Astrocyte (in vitro differentiated cells and primary cell): ENCODE measurements around the gene GABRQ. TPM values are rescaled to one million over a fixed set of nuclear protein-coding genes. Genes with fewer than 3 reads are reported as not detected.
A peak's percentile ranks its signal among the peaks of the same experiment; 100 is the strongest.

Experiments used
- DNase-seq: peaks from one replicate; pipeline ENCODE4 v3.0.0-alpha.2; 2010; ENCODE audit warnings: low read depth
- FAIRE-seq: peaks from 2 replicates; lab custom pipeline; 2011; peaks lifted over from hg19 to GRCh38; lab: Jason Lieb, UNC
- H2AFZ ChIP-seq: 2 replicates; pipeline ENCODE4 v1.6.0; 2012; ENCODE audit warnings: low read depth, low read length, inconsistent platforms
- H3K27ac ChIP-seq: 2 replicates; pipeline ENCODE4 v1.5.1; 2011; ENCODE audit warnings: low read depth, low read length, inconsistent platforms
- H3K27me3 ChIP-seq: 2 replicates; pipeline ENCODE4 v1.6.0; 2011; ENCODE audit warnings: low read length, inconsistent platforms; ENCODE audit not compliant: insufficient read depth
- H3K36me3 ChIP-seq: 2 replicates; pipeline ENCODE4 v1.5.1; 2011; ENCODE audit warnings: low read length, inconsistent platforms; ENCODE audit not compliant: insufficient read depth
- H3K4me1 ChIP-seq: 2 replicates; pipeline ENCODE4 v1.5.1; 2011; ENCODE audit warnings: low read length, inconsistent platforms; ENCODE audit not compliant: insufficient read depth
- H3K4me2 ChIP-seq: 2 replicates; pipeline ENCODE4 v1.6.0; 2012; ENCODE audit warnings: low read length, inconsistent platforms
- H3K4me3 ChIP-seq: 2 replicates; pipeline ENCODE4 v1.5.1; 2011; ENCODE audit warnings: low read depth, mild to moderate bottlenecking, low read length, inconsistent platforms; ENCODE audit not compliant: insufficient read depth
- H3K79me2 ChIP-seq: 2 replicates; pipeline ENCODE4 v1.6.0; 2012; ENCODE audit warnings: mild to moderate bottlenecking, low read length, inconsistent platforms; ENCODE audit not compliant: insufficient read depth
- H3K9ac ChIP-seq: 2 replicates; pipeline ENCODE4 v1.6.0; 2012; ENCODE audit warnings: mild to moderate bottlenecking, low read length, inconsistent platforms
- H3K9me3 ChIP-seq: 2 replicates; pipeline ENCODE4 v1.5.1; 2012; ENCODE audit warnings: low read depth, mild to moderate bottlenecking, low read length, inconsistent platforms; ENCODE audit not compliant: insufficient read depth
- H4K20me1 ChIP-seq: 2 replicates; pipeline ENCODE4 v1.6.0; 2012; ENCODE audit warnings: low read length, inconsistent platforms; ENCODE audit not compliant: insufficient read depth
- H3K27ac Mint-ChIP-seq: one replicate; pipeline ENCODE4 v1.8.0; 2021; ENCODE audit warnings: mild to moderate bottlenecking, mixed read lengths; ENCODE audit not compliant: unreplicated experiment
- H3K27me3 Mint-ChIP-seq: one replicate; pipeline ENCODE4 v1.8.0; 2021; ENCODE audit warnings: low read depth, mixed read lengths; ENCODE audit not compliant: unreplicated experiment
- H3K36me3 Mint-ChIP-seq: one replicate; pipeline ENCODE4 v1.8.0; 2021; ENCODE audit warnings: low read depth, mixed read lengths; ENCODE audit not compliant: unreplicated experiment
- H3K4me1 Mint-ChIP-seq: one replicate; pipeline ENCODE4 v1.8.0; 2021; ENCODE audit warnings: low read depth, mixed read lengths; ENCODE audit not compliant: unreplicated experiment
- H3K4me3 Mint-ChIP-seq: one replicate; pipeline ENCODE4 v1.8.0; 2021; ENCODE audit warnings: mild to moderate bottlenecking, moderate library complexity, mixed read lengths; ENCODE audit not compliant: unreplicated experiment
- H3K9me3 Mint-ChIP-seq: one replicate; pipeline ENCODE4 v1.8.0; 2021; ENCODE audit warnings: mild to moderate bottlenecking, mixed read lengths; ENCODE audit not compliant: unreplicated experiment
- EZH2 ChIP-seq: IDR thresholded peaks from 2 replicates; pipeline ENCODE4 v1.6.1; 2012; ENCODE audit warnings: mild to moderate bottlenecking, low read length, inconsistent platforms; ENCODE audit not compliant: insufficient read depth
- total RNA-seq: library from RNA; stranded (reverse); gene quantifications from 2 replicates; pipeline ENCODE4 v1.2.1, GENCODE V29; 2021
- TF ChIP-seq, protein P1 (sequence below): IDR thresholded peaks from 2 replicates; pipeline ENCODE4 v1.5.1; 2011; ENCODE audit warnings: low read depth, mild to moderate bottlenecking, inconsistent platforms, low read length, moderate library complexity; ENCODE audit not compliant: insufficient read depth

GABRQ gene
- total RNA-seq, 1 donor from 2014 or later: 0.41 TPM

- FAIRE-seq: peak; percentile 9
- peaks cover 6% of the 10 kb centered on the region for H3K4me1 Mint-ChIP-seq
Observed at GRCh38 chrX:152600853-152601633, 36.7 kb upstream of the GABRQ start.

DNA sequence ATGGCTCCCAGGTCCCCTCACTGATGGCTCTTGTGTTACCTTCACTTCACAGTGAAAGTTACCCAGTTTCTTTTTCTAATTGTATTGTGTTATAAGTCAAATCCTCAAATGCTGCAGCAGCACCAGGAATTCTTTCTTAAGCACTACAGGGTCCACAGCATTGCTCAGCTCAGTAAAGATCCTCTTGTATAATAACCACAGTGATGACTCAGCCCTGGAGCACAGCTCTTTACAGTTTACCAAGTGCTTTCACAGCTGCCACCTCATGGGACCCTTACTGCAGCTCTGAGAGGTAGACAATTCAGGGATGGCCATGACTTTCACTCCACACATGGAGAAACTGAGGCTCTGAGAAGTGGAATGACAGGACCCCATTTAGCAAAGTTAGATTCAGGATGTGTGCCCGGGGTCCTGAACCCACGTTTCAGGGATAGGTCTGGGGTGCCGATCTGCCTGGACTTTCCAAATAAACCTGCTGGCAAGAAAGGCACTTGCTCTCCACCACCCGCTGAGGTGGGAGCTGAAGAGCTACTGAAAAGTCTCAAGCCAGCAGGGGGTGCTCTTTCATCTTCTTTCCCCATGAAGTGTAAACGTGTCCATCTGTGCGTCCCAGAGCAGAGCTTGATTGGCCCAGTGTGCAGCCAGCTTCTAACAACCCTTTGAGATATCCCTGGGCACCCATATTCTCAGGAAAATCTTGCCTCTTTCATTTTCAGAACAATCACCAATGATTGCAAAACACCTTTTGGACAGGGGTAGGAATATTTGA is 35.7 kb upstream of the GABRQ start:
- H3K4me1 Mint-ChIP-seq: peaks cover 6% of the 10 kb centered on the region
- Histone ChIP-seq H3K4me1 (no peaks in the 10 kb centered on the region), H2AFZ (no peak overlapping the region), H3K4me3 (no peak overlapping the region), H3K36me3 (no peaks in the 10 kb centered on the region), H3K27ac (no peak overlapping the region), H3K27me3 (no peaks in the 10 kb centered on the region), H3K79me2 (no peaks in the 10 kb centered on the region), H3K9me3 (no peaks in the 10 kb centered on the region), H3K4me2 (no peak overlapping the region), H3K9ac (no peak overlapping the region), H4K20me1 (no peaks in the 10 kb centered on the region)
- H3K36me3 Mint-ChIP-seq: no peaks in the 10 kb centered on the region
- H3K4me3 Mint-ChIP-seq: no peak overlapping the region
- H3K27me3 Mint-ChIP-seq: no peaks in the 10 kb centered on the region
- no peak for TF ChIP-seq EZH2
- TF ChIP-seq, protein P1, sequence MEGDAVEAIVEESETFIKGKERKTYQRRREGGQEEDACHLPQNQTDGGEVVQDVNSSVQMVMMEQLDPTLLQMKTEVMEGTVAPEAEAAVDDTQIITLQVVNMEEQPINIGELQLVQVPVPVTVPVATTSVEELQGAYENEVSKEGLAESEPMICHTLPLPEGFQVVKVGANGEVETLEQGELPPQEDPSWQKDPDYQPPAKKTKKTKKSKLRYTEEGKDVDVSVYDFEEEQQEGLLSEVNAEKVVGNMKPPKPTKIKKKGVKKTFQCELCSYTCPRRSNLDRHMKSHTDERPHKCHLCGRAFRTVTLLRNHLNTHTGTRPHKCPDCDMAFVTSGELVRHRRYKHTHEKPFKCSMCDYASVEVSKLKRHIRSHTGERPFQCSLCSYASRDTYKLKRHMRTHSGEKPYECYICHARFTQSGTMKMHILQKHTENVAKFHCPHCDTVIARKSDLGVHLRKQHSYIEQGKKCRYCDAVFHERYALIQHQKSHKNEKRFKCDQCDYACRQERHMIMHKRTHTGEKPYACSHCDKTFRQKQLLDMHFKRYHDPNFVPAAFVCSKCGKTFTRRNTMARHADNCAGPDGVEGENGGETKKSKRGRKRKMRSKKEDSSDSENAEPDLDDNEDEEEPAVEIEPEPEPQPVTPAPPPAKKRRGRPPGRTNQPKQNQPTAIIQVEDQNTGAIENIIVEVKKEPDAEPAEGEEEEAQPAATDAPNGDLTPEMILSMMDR: no peak
- H3K27ac Mint-ChIP-seq: peak overlapping the region; percentile 67
- FAIRE-seq: no peak
- peak; percentile 56 for DNase-seq
- H3K9me3 Mint-ChIP-seq: no peaks in the 10 kb centered on the region

More at GRCh38 chrX:152600853-152601633, 36.7 kb upstream of the GABRQ start:
- Mint-ChIP-seq H3K27me3 (no peaks in the 10 kb centered on the region), H3K27ac (peak overlapping the region; percentile 67), H3K4me3 (no peak overlapping the region), H3K36me3 (no peaks in the 10 kb centered on the region), H3K9me3 (no peaks in the 10 kb centered on the region)
- DNase-seq: peak; percentile 3
- TF ChIP-seq EZH2: no peak
- TF ChIP-seq, protein P1: no peak
- Histone ChIP-seq H3K27me3 (no peaks in the 10 kb centered on the region), H4K20me1 (no peaks in the 10 kb centered on the region), H3K4me3 (no peak overlapping the region), H3K27ac (no peak overlapping the region), H3K9ac (no peak overlapping the region), H2AFZ (no peak overlapping the region), H3K36me3 (no peaks in the 10 kb centered on the region), H3K9me3 (no peaks in the 10 kb centered on the region), H3K4me1 (no peaks in the 10 kb centered on the region), H3K79me2 (no peaks in the 10 kb centered on the region), H3K4me2 (no peak overlapping the region)
